GM12878 (cell line): Measurements from ENCODE around the gene PDE8B. TPM values are rescaled to one million over a fixed set of nuclear protein-coding genes. Genes with fewer than 3 reads are reported as not detected.
A peak's percentile ranks its signal among the peaks of the same experiment; 100 is the strongest.

Experiments
- ATF7 ChIP-seq: fragments of 450-650 bp; IDR thresholded peaks from 2 replicates; pipeline ENCODE4 v1.6.1; 2016; ENCODE audit warnings: low read depth, mild to moderate bottlenecking
- BACH1 ChIP-seq: fragments of 450-650 bp; IDR thresholded peaks from 2 replicates; pipeline ENCODE4 v1.6.1; 2017; ENCODE audit warnings: mild to moderate bottlenecking, borderline replicate concordance
- CHD2 ChIP-seq: IDR thresholded peaks from 2 replicates; pipeline ENCODE4 v1.6.1; 2011; ENCODE audit warnings: low read depth, low read length, improper control_type of control experiment, borderline replicate concordance
- DPF2 ChIP-seq: fragments of 450-650 bp; IDR thresholded peaks from 2 replicates; pipeline ENCODE4 v1.6.1; 2017; ENCODE audit warnings: mild to moderate bottlenecking
- HDAC6 ChIP-seq: fragments of 200-600 bp; sonication (generic); IDR thresholded peaks from one replicate; pipeline ENCODE4 v1.8.0; 2017; ENCODE audit warnings: antibody characterized with exemption; ENCODE audit not compliant: unreplicated experiment
- HDGF ChIP-seq: fragments of 450-650 bp; IDR thresholded peaks from 2 replicates; pipeline ENCODE4 v1.6.1; 2016; ENCODE audit warnings: antibody characterized with exemption
- IKZF2 ChIP-seq, 2 experiments: fragments of 450-650 bp; IDR thresholded peaks; 2 replicates each; pipeline ENCODE4 v1.6.1; 2017; ENCODE audit warnings: mild to moderate bottlenecking in 2 of 2, moderate library complexity in 2 of 2
- KDM1A ChIP-seq: fragments of 200-600 bp; sonication (generic); IDR thresholded peaks from 2 replicates; pipeline ENCODE4 v1.6.1; 2016; ENCODE audit warnings: borderline replicate concordance
- MEF2A ChIP-seq: IDR thresholded peaks from 2 replicates; pipeline ENCODE4 v1.6.1; 2011; ENCODE audit warnings: low read depth, mild to moderate bottlenecking, low read length, moderate library complexity; ENCODE audit not compliant: insufficient read depth
- NR2C2 ChIP-seq: IDR thresholded peaks from 2 replicates; pipeline ENCODE4 v1.6.1; 2011; ENCODE audit warnings: borderline replicate concordance, low read depth; ENCODE audit not compliant: control insufficient read depth, insufficient read length
- NR2F1 ChIP-seq: fragments of 450-650 bp; conservative IDR thresholded peaks from 2 replicates; pipeline ENCODE4 v1.6.1; 2017; ENCODE audit warnings: mild to moderate bottlenecking
- PAX5 ChIP-seq: IDR thresholded peaks from 2 replicates; pipeline ENCODE4 v1.6.1; 2011; ENCODE audit warnings: low read depth, low read length, borderline replicate concordance
- POLR2A ChIP-seq: IDR thresholded peaks from 2 replicates; pipeline ENCODE4 v1.6.1; 2011; ENCODE audit warnings: low read depth, mild to moderate bottlenecking, low read length
- POLR2AphosphoS5 ChIP-seq: IDR thresholded peaks from 2 replicates; pipeline ENCODE4 v1.6.1; 2011; ENCODE audit warnings: mild to moderate bottlenecking, low read length, inconsistent platforms
- RAD21 ChIP-seq: IDR thresholded peaks from 2 replicates; pipeline ENCODE4 v1.6.1; 2011; ENCODE audit warnings: mild to moderate bottlenecking, low read depth, low read length, moderate library complexity; ENCODE audit not compliant: insufficient read depth
- RBBP5 ChIP-seq: fragments of 200-600 bp; sonication (generic); conservative IDR thresholded peaks from 2 replicates; pipeline ENCODE4 v1.6.1; 2016
- RCOR1 ChIP-seq: conservative IDR thresholded peaks from 2 replicates; pipeline ENCODE4 v1.6.1; 2012; ENCODE audit warnings: low read depth, low read length, improper control_type of control experiment
- SIN3A ChIP-seq: IDR thresholded peaks from 2 replicates; pipeline ENCODE4 v1.6.1; 2012; ENCODE audit warnings: low read depth, low read length, improper control_type of control experiment
- SMARCA5 ChIP-seq: fragments of 450-650 bp; IDR thresholded peaks from 2 replicates; pipeline ENCODE4 v1.6.1; 2017; ENCODE audit warnings: mild to moderate bottlenecking
- SREBF1 ChIP-seq: IDR thresholded peaks from 2 replicates; pipeline ENCODE4 v1.6.1; 2012; ENCODE audit warnings: mild to moderate bottlenecking, low read length
- SRF ChIP-seq, 2 experiments: IDR thresholded peaks; 2 replicates each; pipeline ENCODE4 v1.6.1; 2011; ENCODE audit warnings: low read depth in 2 of 2, low read length in 2 of 2, mild to moderate bottlenecking in 1 of 2, moderate library complexity in 1 of 2
- STAT1 ChIP-seq: fragments of 450-650 bp; conservative IDR thresholded peaks from 2 replicates; pipeline ENCODE4 v1.6.1; 2014; ENCODE audit warnings: antibody characterized with exemption, mild to moderate bottlenecking
- YY1 ChIP-seq: IDR thresholded peaks from 2 replicates; pipeline ENCODE4 v1.6.1; 2011; ENCODE audit warnings: low read depth, mild to moderate bottlenecking, low read length
- ZNF207 ChIP-seq: fragments of 450-650 bp; IDR thresholded peaks from 2 replicates; pipeline ENCODE4 v1.6.1; 2014; ENCODE audit warnings: antibody characterized with exemption, mild to moderate bottlenecking, borderline replicate concordance
- polyA plus RNA-seq, 11 experiments: library from polyadenylated mRNA; depleted of rRNA in 4 of 11; unstranded in 6 of 11; stranded (reverse) in 5 of 11; fragments of >200 nt; fragmentation: Nextera tagmentation in 4 of 11; fragmentation: Illumina TruSeq in 1 of 11; extraction: Ambion mirVana in 4 of 11; extraction: Trizol in 1 of 11; gene quantifications; 1 replicate in 1 of 11; 2 replicates in 10 of 11; pipeline versions ENCODE4 v1.2.1 to v1.2.3, GENCODE V29; 2011 to 2016; ENCODE audit warnings: inconsistent platforms in 2 of 11, missing spikeins in 2 of 11, low read depth in 1 of 11
- total RNA-seq, 4 experiments: library from RNA; depleted of rRNA in 3 of 4; stranded (reverse); fragments of >200 nt in 3 of 4; fragmentation: Illumina TruSeq in 1 of 4; extraction: Trizol in 1 of 4; gene quantifications; 2 replicates each; pipeline versions ENCODE4 v1.2.1 to v1.2.3, GENCODE V29; 2013 to 2021
- TF ChIP-seq, protein P1 (sequence below): fragments of 450-650 bp; IDR thresholded peaks from 2 replicates; pipeline ENCODE4 v1.6.1; 2018; ENCODE audit warnings: mild to moderate bottlenecking, low read depth, moderate library complexity; ENCODE audit not compliant: partially characterized antibody
- TF ChIP-seq, protein P2 (sequence below): fragments of 450-650 bp; IDR thresholded peaks from 2 replicates; pipeline ENCODE4 v1.6.1; 2014; ENCODE audit warnings: mild to moderate bottlenecking
- TF ChIP-seq, protein P3 (sequence below): fragments of 150-350 bp; IDR thresholded peaks from 2 replicates; pipeline ENCODE4 v1.6.1; 2014; ENCODE audit warnings: mild to moderate bottlenecking, low read depth, low read length
- TF ChIP-seq, protein P4 (sequence below): IDR thresholded peaks from 2 replicates; pipeline ENCODE4 v1.6.1; 2011; ENCODE audit warnings: mild to moderate bottlenecking, low read depth, low read length, moderate library complexity; ENCODE audit not compliant: insufficient replicate concordance

PDE8B gene
- total and polyA plus RNA-seq, 10 of the 15 experiments (the other 5 are each of a cell fraction or from before 2014, with no cell fraction given) = 0.03 to 0.44 (median 0.20) TPM; not detected in 3

DNA sequence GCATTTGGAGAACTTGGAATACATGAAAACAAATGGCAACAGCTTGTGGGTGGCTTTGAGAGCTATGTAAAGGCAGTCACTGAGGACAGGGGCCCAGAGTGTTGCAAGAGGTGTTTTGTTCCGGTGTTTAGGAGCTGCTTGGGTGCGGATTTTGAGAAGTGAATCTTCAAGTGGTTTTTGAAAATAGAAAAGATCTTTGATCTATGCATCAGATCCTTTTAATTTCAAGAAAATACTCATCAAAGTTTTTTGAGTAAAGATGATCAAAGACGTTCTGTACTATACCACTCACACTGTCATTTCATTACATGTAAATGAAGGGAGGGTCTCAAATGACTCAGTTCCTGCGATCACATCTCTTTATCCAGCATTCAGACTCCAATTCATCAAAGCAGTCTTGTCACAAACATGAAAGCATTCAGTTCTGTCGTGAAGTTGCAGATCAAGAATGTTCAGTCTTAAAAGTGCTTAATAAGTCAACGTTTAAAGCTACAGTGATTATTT lies 169.1 kb downstream of the PDE8B start (continued):
- TF ChIP-seq SREBF1 (no peak), CHD2 (0 out of 2 replicates have a peak, but pooled peaks have one; percentile 34), BACH1 (peak; percentile 73), ATF7 (peak; percentile 71), RBBP5 (no peak), STAT1 (no peak), HDAC6 (no peak), SIN3A (no peak), RAD21 (no peak), PAX5 (no peak), SMARCA5 (no peak), NR2F1 (no peak; the same call in 1 of the 2 replicates), IKZF2 (IDR thresholded peaks at IDR 0.05) (peak; percentile 36 to 59; a peak in 3 of 4 replicates), SRF (IDR thresholded peaks at IDR 0.05; ENCODE audit: low read depth in 2 of 2, low read length in 2 of 2) (no peak), ZNF207 (no peak), POLR2A (no peak), POLR2AphosphoS5 (no peak), KDM1A (no peak), MEF2A (no peak), NR2C2 (no peak), RCOR1 (no peak), DPF2 (peak; percentile 92), HDGF (no peak), YY1 (no peak)
- TF ChIP-seq, protein P1, sequence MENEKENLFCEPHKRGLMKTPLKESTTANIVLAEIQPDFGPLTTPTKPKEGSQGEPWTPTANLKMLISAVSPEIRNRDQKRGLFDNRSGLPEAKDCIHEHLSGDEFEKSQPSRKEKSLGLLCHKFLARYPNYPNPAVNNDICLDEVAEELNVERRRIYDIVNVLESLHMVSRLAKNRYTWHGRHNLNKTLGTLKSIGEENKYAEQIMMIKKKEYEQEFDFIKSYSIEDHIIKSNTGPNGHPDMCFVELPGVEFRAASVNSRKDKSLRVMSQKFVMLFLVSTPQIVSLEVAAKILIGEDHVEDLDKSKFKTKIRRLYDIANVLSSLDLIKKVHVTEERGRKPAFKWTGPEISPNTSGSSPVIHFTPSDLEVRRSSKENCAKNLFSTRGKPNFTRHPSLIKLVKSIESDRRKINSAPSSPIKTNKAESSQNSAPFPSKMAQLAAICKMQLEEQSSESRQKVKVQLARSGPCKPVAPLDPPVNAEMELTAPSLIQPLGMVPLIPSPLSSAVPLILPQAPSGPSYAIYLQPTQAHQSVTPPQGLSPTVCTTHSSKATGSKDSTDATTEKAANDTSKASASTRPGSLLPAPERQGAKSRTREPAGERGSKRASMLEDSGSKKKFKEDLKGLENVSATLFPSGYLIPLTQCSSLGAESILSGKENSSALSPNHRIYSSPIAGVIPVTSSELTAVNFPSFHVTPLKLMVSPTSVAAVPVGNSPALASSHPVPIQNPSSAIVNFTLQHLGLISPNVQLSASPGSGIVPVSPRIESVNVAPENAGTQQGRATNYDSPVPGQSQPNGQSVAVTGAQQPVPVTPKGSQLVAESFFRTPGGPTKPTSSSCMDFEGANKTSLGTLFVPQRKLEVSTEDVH = no peak
- TF ChIP-seq, protein P2, sequence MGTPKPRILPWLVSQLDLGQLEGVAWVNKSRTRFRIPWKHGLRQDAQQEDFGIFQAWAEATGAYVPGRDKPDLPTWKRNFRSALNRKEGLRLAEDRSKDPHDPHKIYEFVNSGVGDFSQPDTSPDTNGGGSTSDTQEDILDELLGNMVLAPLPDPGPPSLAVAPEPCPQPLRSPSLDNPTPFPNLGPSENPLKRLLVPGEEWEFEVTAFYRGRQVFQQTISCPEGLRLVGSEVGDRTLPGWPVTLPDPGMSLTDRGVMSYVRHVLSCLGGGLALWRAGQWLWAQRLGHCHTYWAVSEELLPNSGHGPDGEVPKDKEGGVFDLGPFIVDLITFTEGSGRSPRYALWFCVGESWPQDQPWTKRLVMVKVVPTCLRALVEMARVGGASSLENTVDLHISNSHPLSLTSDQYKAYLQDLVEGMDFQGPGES = no peak
- TF ChIP-seq, protein P3, sequence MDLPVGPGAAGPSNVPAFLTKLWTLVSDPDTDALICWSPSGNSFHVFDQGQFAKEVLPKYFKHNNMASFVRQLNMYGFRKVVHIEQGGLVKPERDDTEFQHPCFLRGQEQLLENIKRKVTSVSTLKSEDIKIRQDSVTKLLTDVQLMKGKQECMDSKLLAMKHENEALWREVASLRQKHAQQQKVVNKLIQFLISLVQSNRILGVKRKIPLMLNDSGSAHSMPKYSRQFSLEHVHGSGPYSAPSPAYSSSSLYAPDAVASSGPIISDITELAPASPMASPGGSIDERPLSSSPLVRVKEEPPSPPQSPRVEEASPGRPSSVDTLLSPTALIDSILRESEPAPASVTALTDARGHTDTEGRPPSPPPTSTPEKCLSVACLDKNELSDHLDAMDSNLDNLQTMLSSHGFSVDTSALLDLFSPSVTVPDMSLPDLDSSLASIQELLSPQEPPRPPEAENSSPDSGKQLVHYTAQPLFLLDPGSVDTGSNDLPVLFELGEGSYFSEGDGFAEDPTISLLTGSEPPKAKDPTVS = no peak
- TF ChIP-seq, protein P4, sequence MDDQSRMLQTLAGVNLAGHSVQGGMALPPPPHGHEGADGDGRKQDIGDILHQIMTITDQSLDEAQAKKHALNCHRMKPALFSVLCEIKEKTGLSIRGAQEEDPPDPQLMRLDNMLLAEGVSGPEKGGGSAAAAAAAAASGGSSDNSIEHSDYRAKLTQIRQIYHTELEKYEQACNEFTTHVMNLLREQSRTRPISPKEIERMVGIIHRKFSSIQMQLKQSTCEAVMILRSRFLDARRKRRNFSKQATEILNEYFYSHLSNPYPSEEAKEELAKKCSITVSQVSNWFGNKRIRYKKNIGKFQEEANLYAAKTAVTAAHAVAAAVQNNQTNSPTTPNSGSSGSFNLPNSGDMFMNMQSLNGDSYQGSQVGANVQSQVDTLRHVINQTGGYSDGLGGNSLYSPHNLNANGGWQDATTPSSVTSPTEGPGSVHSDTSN = peak; percentile 69
